K562 (cell line): Measurements from ENCODE around the gene UFSP1. TPM values are rescaled to one million over a fixed set of nuclear protein-coding genes. Genes with fewer than 3 reads are reported as not detected.

Source experiments
- ATAC-seq: fragments of 200-7000 bp; cut with Tn5 transposase; 3 replicates; pipeline ENCODE4 v1.9.1; 2020; ENCODE audit warnings: moderate library complexity
- BruUV-seq: library from RNA; stranded (reverse); fragments of 400-500 nt; replicated peaks from 2 replicates; lab custom pipeline; 2021; lab: Mats Ljungman, UMichigan
- CTCF ChIA-PET: fragments of 300-600 bp; formaldehyde crosslinking; extraction: SDS; loops from one replicate; lab custom pipeline; 2021; ENCODE audit warnings: low intra/inter-chr PET ratio; lab: Yijun Ruan, JAX
- POLR2A ChIA-PET: fragments of 300-600, 350-650 bp; sonication (Branson Sonifier 250); formaldehyde crosslinking; extraction: SDS; loops from one replicate; lab custom pipeline; 2021; ENCODE audit warnings: antibody characterized with exemption, inconsistent platforms; lab: Yijun Ruan, JAX
- DNase-seq, 4 experiments: peaks; one replicate each; pipeline versions ENCODE4 v3.0.0 to v3.0.0-alpha.2; 2011 to 2018; ENCODE audit warnings: low spot score in 3 of 4, mixed read lengths in 3 of 4; ENCODE audit errors: extremely low read depth in 1 of 4
- FAIRE-seq: peaks from 2 replicates; lab custom pipeline; 2011; peaks lifted over from hg19 to GRCh38; lab: Jason Lieb, UNC
- H2AFZ ChIP-seq: 2 replicates; pipeline ENCODE4 v1.6.0; 2011; ENCODE audit warnings: low read depth, low read length, control low read depth, inconsistent platforms
- H3K27ac ChIP-seq: fragments of 200-600 bp; 3 replicates; pipeline ENCODE4 v1.8.0; 2011; ENCODE audit warnings: low read depth, mild to moderate bottlenecking, control low read depth, inconsistent platforms, low read length, moderate library complexity, mixed read lengths; ENCODE audit errors: extremely low read depth
- H3K27me3 ChIP-seq, 2 experiments: fragments of 300-600 bp in 1 of 2; 2 replicates in 1 of 2; 3 replicates in 1 of 2; pipeline versions ENCODE4 v1.6.0 to v1.8.0; 2011; ENCODE audit warnings: inconsistent platforms in 2 of 2, low read length in 2 of 2, mild to moderate bottlenecking in 1 of 2, mixed read lengths in 1 of 2, moderate library complexity in 1 of 2; ENCODE audit not compliant: control insufficient read depth in 2 of 2, insufficient read depth in 2 of 2
- H3K36me3 ChIP-seq: fragments of 300-600 bp; 3 replicates; pipeline ENCODE4 v1.8.0; 2011; ENCODE audit warnings: mild to moderate bottlenecking, low read length, inconsistent platforms; ENCODE audit not compliant: control insufficient read depth, insufficient read depth
- H3K4me1 ChIP-seq, 2 experiments: fragments of 200-600 bp in 1 of 2; replicated peaks in 1 of 2; 2 replicates in 1 of 2; 3 replicates in 1 of 2; pipeline versions ENCODE4 v1.5.1 to v1.8.0; 2011; ENCODE audit warnings: inconsistent platforms in 2 of 2, low read length in 2 of 2, mild to moderate bottlenecking in 1 of 2, mixed read lengths in 1 of 2, moderate library complexity in 1 of 2; ENCODE audit not compliant: control insufficient read depth in 2 of 2, insufficient read depth in 2 of 2
- H3K4me2 ChIP-seq: 2 replicates; pipeline ENCODE4 v1.6.1; 2011; ENCODE audit warnings: low read length, control low read depth, inconsistent platforms, mixed read lengths; ENCODE audit not compliant: insufficient read depth
- H3K4me3 ChIP-seq: fragments of 200-600 bp; sonication (generic), shearing (Covaris generic); 2 replicates; pipeline ENCODE4 v1.5.1; 2016; ENCODE audit warnings: control low read depth, inconsistent platforms
- H3K79me2 ChIP-seq: fragments of 200-600 bp; 3 replicates; pipeline ENCODE4 v1.8.0; 2011; ENCODE audit warnings: low read length, inconsistent platforms; ENCODE audit not compliant: control insufficient read depth, insufficient read depth
- H3K9ac ChIP-seq, 2 experiments: 2 replicates each; pipeline versions ENCODE4 v1.6.0 to v1.6.1; 2011; ENCODE audit warnings: low read depth in 2 of 2, low read length in 2 of 2, control low read depth in 1 of 2, inconsistent platforms in 1 of 2, mild to moderate bottlenecking in 1 of 2, mixed read lengths in 1 of 2; ENCODE audit not compliant: insufficient read depth in 1 of 2
- H3K9me1 ChIP-seq: one replicate; pipeline ENCODE4 v1.6.0; 2011; ENCODE audit warnings: inconsistent platforms, mild to moderate bottlenecking, low read length, moderate library complexity; ENCODE audit not compliant: control insufficient read depth, insufficient read depth
- H3K9me3 ChIP-seq: replicated peaks from 2 replicates; pipeline ENCODE4 v1.5.1; 2011; ENCODE audit warnings: low read depth, low read length, inconsistent platforms; ENCODE audit not compliant: control insufficient read depth, insufficient read depth
- H4K20me1 ChIP-seq: replicated peaks from 2 replicates; pipeline ENCODE4 v1.6.1; 2011; ENCODE audit warnings: low read length, inconsistent platforms, mixed read lengths; ENCODE audit not compliant: control insufficient read depth, insufficient read depth
- ADNP ChIP-seq: fragments of 200-800 bp; sonication (Bioruptor generic); IDR thresholded peaks from 2 replicates; pipeline ENCODE4 v1.6.1; 2016; ENCODE audit warnings: missing genetic modification characterization, missing compliant biosample characterization
- BRD4 ChIP-seq: fragments of 200-600 bp; sonication (generic); IDR thresholded peaks from 2 replicates; pipeline ENCODE4 v1.6.1; 2017; ENCODE audit warnings: inconsistent platforms
- CBX5 ChIP-seq: IDR thresholded peaks from 2 replicates; pipeline ENCODE4 v1.6.1; 2014; ENCODE audit warnings: low read depth, borderline replicate concordance
- CHD1 ChIP-seq: fragments of 200-600 bp; sonication (generic); IDR thresholded peaks from one replicate; pipeline ENCODE4 v1.6.1; 2012; ENCODE audit warnings: mild to moderate bottlenecking, moderate library complexity, low read length, inconsistent platforms
- HDAC3 ChIP-seq: fragments of 450-650 bp; IDR thresholded peaks from 2 replicates; pipeline ENCODE4 v1.6.1; 2018; ENCODE audit warnings: borderline replicate concordance, mild to moderate bottlenecking, moderate library complexity; ENCODE audit not compliant: partially characterized antibody
- HNRNPK ChIP-seq: fragments of 200-400 bp; formaldehyde crosslinking; IDR thresholded peaks from one replicate; pipeline ENCODE4 v1.6.1; 2018; ENCODE audit warnings: mild to moderate bottlenecking, low read depth, low read length; ENCODE audit not compliant: poor library complexity, severe bottlenecking
- KLF10 ChIP-seq: fragments of 250-450 bp; sonication (Bioruptor Pico); IDR thresholded peaks from 2 replicates; pipeline ENCODE4 v1.6.1; 2021; ENCODE audit warnings: matching md5 sums
- NEUROD1 ChIP-seq: fragments of 150-350 bp; IDR thresholded peaks from 2 replicates; pipeline ENCODE4 v1.6.1; 2014; ENCODE audit warnings: borderline replicate concordance, low read length, low read depth; ENCODE audit not compliant: partially characterized antibody
- PHTF2 ChIP-seq: fragments of 250-450 bp; sonication (Bioruptor Pico); IDR thresholded peaks from 2 replicates; pipeline ENCODE4 v1.5.0; 2021; ENCODE audit warnings: mild to moderate bottlenecking
- RBM17 ChIP-seq: fragments of 200-400 bp; formaldehyde crosslinking; IDR thresholded peaks from 2 replicates; pipeline ENCODE4 v1.6.1; 2017; ENCODE audit warnings: low read depth, mild to moderate bottlenecking, low read length, borderline replicate concordance
- RNF2 ChIP-seq: sonication (generic); IDR thresholded peaks from 2 replicates; pipeline ENCODE4 v1.6.1; 2016
- STAT5A ChIP-seq: IDR thresholded peaks from 2 replicates; pipeline ENCODE4 v1.6.1; 2012; ENCODE audit warnings: low read length, inconsistent platforms, borderline replicate concordance
- TEAD2 ChIP-seq: fragments of 450-650 bp; IDR thresholded peaks from 2 replicates; pipeline ENCODE4 v1.6.1; 2016; ENCODE audit warnings: missing genetic modification characterization, control low read depth, missing compliant biosample characterization
- ZFPM2 ChIP-seq: fragments of 250-450 bp; sonication (Bioruptor Pico); IDR thresholded peaks from 2 replicates; pipeline ENCODE4 v1.5.1; 2022; ENCODE audit warnings: mild to moderate bottlenecking
- ZNF197 ChIP-seq: fragments of 200-800 bp; sonication (Bioruptor generic); IDR thresholded peaks from 2 replicates; pipeline ENCODE4 v1.6.1; 2016; ENCODE audit warnings: low read depth, missing genetic modification characterization, missing compliant biosample characterization
- ZNF41 ChIP-seq: fragments of 250-450 bp; sonication (Bioruptor Pico); conservative IDR thresholded peaks from 2 replicates; pipeline ENCODE4 v1.4.0; 2020; ENCODE audit warnings: mild to moderate bottlenecking
- ZNF668 ChIP-seq: fragments of 250-450 bp; sonication (Bioruptor Pico); IDR thresholded peaks from 2 replicates; pipeline ENCODE4 v1.8.0; 2022; ENCODE audit warnings: mild to moderate bottlenecking, inconsistent platforms
- ZSCAN29 ChIP-seq: fragments of 450-650 bp; IDR thresholded peaks from 2 replicates; pipeline ENCODE4 v1.6.1; 2017
- WGBS: fragments of 100-300 bp; shearing (Covaris generic); methylation state at CpG from one replicate; pipeline ENCODE4 v1.1.6; 2016; ENCODE audit warnings: low coverage, mixed read lengths; ENCODE audit not compliant: insufficient coverage; ENCODE audit errors: missing lambda C conversion rate; 5-methylcytosine and 5-hydroxymethylcytosine counted together
- in situ Hi-C: fragments of 300-500 bp; cut with MboI; formaldehyde crosslinking; loops from 4 replicates; pipeline ENCODE4 v1.15.0; 2018; ENCODE audit warnings: inconsistent platforms, mixed read lengths
- intact Hi-C: fragments of 100-400 bp; cut with micrococcal nuclease; formaldehyde crosslinking; loops from 2 replicates; pipeline ENCODE4 v1.14.2; 2022
- polyA plus RNA-seq, 8 experiments: library from polyadenylated mRNA; depleted of rRNA in 4 of 8; stranded (reverse) in 5 of 8; unstranded in 3 of 8; fragments of >200 nt; fragmentation: Nextera tagmentation in 2 of 8; fragmentation: Illumina TruSeq in 1 of 8; extraction: Ambion mirVana in 2 of 8; extraction: Trizol in 1 of 8; gene quantifications; 2 replicates each; pipeline versions ENCODE4 v1.2.1 to v1.2.3, GENCODE V29; 2011 to 2014; ENCODE audit warnings: inconsistent platforms in 1 of 8, missing spikeins in 1 of 8
- total RNA-seq, 7 experiments: library from RNA; depleted of rRNA in 6 of 7; stranded (reverse); fragments of >200 nt in 6 of 7; fragmentation: Illumina TruSeq in 2 of 7; extraction: Trizol in 2 of 7; gene quantifications; 2 replicates each; pipeline versions ENCODE4 v1.2.1 to v1.2.3, GENCODE V29; 2011 to 2021; ENCODE audit warnings: low replicate concordance in 1 of 7
- TF ChIP-seq, protein P1 (sequence below): fragments of 250-450 bp; sonication (Bioruptor Pico); IDR thresholded peaks from 2 replicates; pipeline ENCODE4 v1.5.0; 2022; ENCODE audit warnings: mild to moderate bottlenecking
- TF ChIP-seq, protein P2 (sequence below): sonication (generic); formaldehyde crosslinking; IDR thresholded peaks from 2 replicates; pipeline ENCODE4 v1.8.0; 2022; ENCODE audit warnings: mild to moderate bottlenecking, missing genetic modification reagents

UFSP1 gene
- total and polyA plus RNA-seq, 9 of the 15 experiments (the other 6 are each of a cell fraction or from before 2014, with no cell fraction given): 0.50 to 18.8 (median 2.1) TPM

DNA sequence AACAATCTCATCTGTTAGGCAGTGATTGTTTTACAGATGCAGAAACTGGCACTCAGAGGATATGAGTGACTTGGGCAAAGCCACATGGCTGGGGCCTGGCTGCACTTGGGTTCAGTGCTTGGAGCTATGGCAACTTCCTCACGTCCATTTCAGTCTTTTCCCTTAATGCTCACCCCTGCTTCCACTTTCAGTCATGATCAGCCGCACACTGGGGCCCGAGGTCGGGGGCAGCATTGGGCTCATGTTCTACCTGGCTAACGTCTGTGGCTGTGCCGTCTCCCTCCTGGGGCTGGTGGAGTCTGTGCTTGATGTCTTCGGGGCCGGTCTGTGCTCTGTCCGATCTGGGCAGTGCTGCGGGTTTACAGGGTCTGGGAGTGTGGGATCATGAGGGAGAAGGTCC is 34.0 kb downstream of the UFSP1 start:
- no peaks in the 10 kb centered on the region for H4K20me1 ChIP-seq
- no peak overlapping the region for H3K4me2 ChIP-seq
- peaks cover 4 to 41% of the 10 kb centered on the region in 2 experiments; a peak in 4 of 5 replicates for H3K4me1 ChIP-seq
- intact Hi-C loops (no loop called here), in situ Hi-C loops (no loop called here)
- H3K27ac ChIP-seq: no peak overlapping the region
- TF ChIP-seq ZNF197 (CRISPR knock-in tag) (no peak), ZSCAN29 (no peak), HNRNPK (no peak), NEUROD1 (no peak), TEAD2 (tag) (no peak), ZNF41 (CRISPR knock-in tag) (no peak), RBM17 (no peak), KLF10 (CRISPR knock-in tag) (no peak), RNF2 (no peak), BRD4 (no peak), CHD1 (no peak), ZFPM2 (CRISPR knock-in tag) (no peak), ADNP (tag) (no peak), ZNF668 (no peak), STAT5A (no peak), HDAC3 (no peak), PHTF2 (CRISPR knock-in tag) (no peak), CBX5 (no peak)
- TF ChIP-seq, protein P1, sequence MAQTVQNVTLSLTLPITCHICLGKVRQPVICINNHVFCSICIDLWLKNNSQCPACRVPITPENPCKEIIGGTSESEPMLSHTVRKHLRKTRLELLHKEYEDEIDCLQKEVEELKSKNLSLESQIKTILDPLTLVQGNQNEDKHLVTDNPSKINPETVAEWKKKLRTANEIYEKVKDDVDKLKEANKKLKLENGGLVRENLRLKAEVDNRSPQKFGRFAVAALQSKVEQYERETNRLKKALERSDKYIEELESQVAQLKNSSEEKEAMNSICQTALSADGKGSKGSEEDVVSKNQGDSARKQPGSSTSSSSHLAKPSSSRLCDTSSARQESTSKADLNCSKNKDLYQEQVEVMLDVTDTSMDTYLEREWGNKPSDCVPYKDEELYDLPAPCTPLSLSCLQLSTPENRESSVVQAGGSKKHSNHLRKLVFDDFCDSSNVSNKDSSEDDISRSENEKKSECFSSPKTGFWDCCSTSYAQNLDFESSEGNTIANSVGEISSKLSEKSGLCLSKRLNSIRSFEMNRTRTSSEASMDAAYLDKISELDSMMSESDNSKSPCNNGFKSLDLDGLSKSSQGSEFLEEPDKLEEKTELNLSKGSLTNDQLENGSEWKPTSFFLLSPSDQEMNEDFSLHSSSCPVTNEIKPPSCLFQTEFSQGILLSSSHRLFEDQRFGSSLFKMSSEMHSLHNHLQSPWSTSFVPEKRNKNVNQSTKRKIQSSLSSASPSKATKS: no peak
- TF ChIP-seq, protein P2, sequence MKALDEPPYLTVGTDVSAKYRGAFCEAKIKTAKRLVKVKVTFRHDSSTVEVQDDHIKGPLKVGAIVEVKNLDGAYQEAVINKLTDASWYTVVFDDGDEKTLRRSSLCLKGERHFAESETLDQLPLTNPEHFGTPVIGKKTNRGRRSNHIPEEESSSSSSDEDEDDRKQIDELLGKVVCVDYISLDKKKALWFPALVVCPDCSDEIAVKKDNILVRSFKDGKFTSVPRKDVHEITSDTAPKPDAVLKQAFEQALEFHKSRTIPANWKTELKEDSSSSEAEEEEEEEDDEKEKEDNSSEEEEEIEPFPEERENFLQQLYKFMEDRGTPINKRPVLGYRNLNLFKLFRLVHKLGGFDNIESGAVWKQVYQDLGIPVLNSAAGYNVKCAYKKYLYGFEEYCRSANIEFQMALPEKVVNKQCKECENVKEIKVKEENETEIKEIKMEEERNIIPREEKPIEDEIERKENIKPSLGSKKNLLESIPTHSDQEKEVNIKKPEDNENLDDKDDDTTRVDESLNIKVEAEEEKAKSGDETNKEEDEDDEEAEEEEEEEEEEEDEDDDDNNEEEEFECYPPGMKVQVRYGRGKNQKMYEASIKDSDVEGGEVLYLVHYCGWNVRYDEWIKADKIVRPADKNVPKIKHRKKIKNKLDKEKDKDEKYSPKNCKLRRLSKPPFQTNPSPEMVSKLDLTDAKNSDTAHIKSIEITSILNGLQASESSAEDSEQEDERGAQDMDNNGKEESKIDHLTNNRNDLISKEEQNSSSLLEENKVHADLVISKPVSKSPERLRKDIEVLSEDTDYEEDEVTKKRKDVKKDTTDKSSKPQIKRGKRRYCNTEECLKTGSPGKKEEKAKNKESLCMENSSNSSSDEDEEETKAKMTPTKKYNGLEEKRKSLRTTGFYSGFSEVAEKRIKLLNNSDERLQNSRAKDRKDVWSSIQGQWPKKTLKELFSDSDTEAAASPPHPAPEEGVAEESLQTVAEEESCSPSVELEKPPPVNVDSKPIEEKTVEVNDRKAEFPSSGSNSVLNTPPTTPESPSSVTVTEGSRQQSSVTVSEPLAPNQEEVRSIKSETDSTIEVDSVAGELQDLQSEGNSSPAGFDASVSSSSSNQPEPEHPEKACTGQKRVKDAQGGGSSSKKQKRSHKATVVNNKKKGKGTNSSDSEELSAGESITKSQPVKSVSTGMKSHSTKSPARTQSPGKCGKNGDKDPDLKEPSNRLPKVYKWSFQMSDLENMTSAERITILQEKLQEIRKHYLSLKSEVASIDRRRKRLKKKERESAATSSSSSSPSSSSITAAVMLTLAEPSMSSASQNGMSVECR (CRISPR knock-in tag): no peak
- ChIA-PET CTCF (no interaction called here), POLR2A (interaction anchor here (0.7 kb wide), 1 partner anchor 308 kb away, joined by 3 read pairs; no protein-coding TSS in a partner anchor)
- H3K9ac ChIP-seq: no peak overlapping the region
- no peaks in the 10 kb centered on the region for H3K9me1 ChIP-seq
- H3K27me3 ChIP-seq: no peaks in the 10 kb centered on the region
- DNase-seq: no peak
- peaks cover 13% of the 10 kb centered on the region for H3K79me2 ChIP-seq
- H2AFZ ChIP-seq: no peak overlapping the region
- no peak overlapping the region for H3K4me3 ChIP-seq
- ATAC-seq: no peak
- H3K9me3 ChIP-seq: no peaks in the 10 kb centered on the region
- WGBS: 84% methylated on average over 10 of the region's 10 CpGs
- peaks cover 11% of the 10 kb centered on the region; the same call in 2 of the 3 replicates for H3K36me3 ChIP-seq
- no peak for FAIRE-seq
- BruUV-seq: no TSS peak
